HEK293 (cell line): Measurements from ENCODE around the gene DPYSL4.

ENCODE experiments used
- CTCF ChIA-PET: fragments of 350-600 bp; formaldehyde crosslinking; extraction: SDS; loops from one replicate; lab custom pipeline; 2021; ENCODE audit warnings: antibody characterized with exemption; lab: Yijun Ruan, JAX
- POLR2A ChIA-PET: fragments of 300-600 bp; formaldehyde crosslinking; extraction: SDS; loops from one replicate; lab custom pipeline; 2020; ENCODE audit warnings: antibody characterized with exemption, inconsistent platforms; lab: Yijun Ruan, JAX
- H3K27ac ChIP-seq: fragments of 200-500 bp; sonication (Bioruptor generic); 2 replicates; pipeline ENCODE4 v1.5.1; 2014; ENCODE audit warnings: low read depth, low read length, control low read depth, inconsistent platforms; ENCODE audit errors: extremely low read depth
- H3K36me3 ChIP-seq, 2 experiments: fragments of 200-500 bp in 1 of 2; sonication (Bioruptor generic) in 1 of 2; 1 replicate in 1 of 2; 2 replicates in 1 of 2; pipeline ENCODE4 v1.5.1; 2014 to 2017; ENCODE audit warnings: inconsistent platforms in 2 of 2, low read length in 2 of 2; ENCODE audit not compliant: control insufficient read depth in 2 of 2, insufficient read depth in 1 of 2
- H3K4me1 ChIP-seq: fragments of 200-500 bp; sonication (Bioruptor generic); 2 replicates; pipeline ENCODE4 v1.5.1; 2014; ENCODE audit warnings: mild to moderate bottlenecking, low read length, inconsistent platforms; ENCODE audit not compliant: control insufficient read depth, insufficient read depth
- H3K4me3 ChIP-seq: 2 replicates; pipeline ENCODE4 v1.5.1; 2011; ENCODE audit warnings: low read depth, mild to moderate bottlenecking, control low read depth, low read length, moderate library complexity
- H3K9me3 ChIP-seq: fragments of 200-500 bp; sonication (Bioruptor generic); 2 replicates; pipeline ENCODE4 v1.5.1; 2014; ENCODE audit warnings: low read depth, low read length, inconsistent platforms; ENCODE audit not compliant: control insufficient read depth, insufficient read depth
- TRIM28 ChIP-seq: IDR thresholded peaks from 2 replicates; pipeline ENCODE4 v1.6.1; 2011; ENCODE audit warnings: low read length, control low read depth, borderline replicate concordance
- TSHZ1 ChIP-seq: fragments of 450-650 bp; formaldehyde crosslinking; IDR thresholded peaks from 2 replicates; pipeline ENCODE4 v1.5.1; 2016; ENCODE audit warnings: missing biosample characterization, missing genetic modification characterization, borderline replicate concordance
- YY2 ChIP-seq: fragments of 450-650 bp; formaldehyde crosslinking; IDR thresholded peaks from 2 replicates; pipeline ENCODE4 v1.5.1; 2016; ENCODE audit warnings: missing biosample characterization, missing genetic modification characterization
- ZBTB17 ChIP-seq: fragments of 450-650 bp; formaldehyde crosslinking; IDR thresholded peaks from 2 replicates; pipeline ENCODE4 v1.5.1; 2016; ENCODE audit warnings: missing biosample characterization, missing genetic modification characterization
- ZFP37 ChIP-seq: fragments of 450-650 bp; formaldehyde crosslinking; IDR thresholded peaks from 2 replicates; pipeline ENCODE4 v1.5.1; 2016; ENCODE audit warnings: missing biosample characterization, missing genetic modification characterization
- ZNF16 ChIP-seq: fragments of 450-650 bp; formaldehyde crosslinking; IDR thresholded peaks from 2 replicates; pipeline ENCODE4 v1.5.1; 2016; ENCODE audit warnings: low read depth, missing biosample characterization, missing genetic modification characterization
- ZNF202 ChIP-seq: fragments of 450-650 bp; formaldehyde crosslinking; IDR thresholded peaks from 2 replicates; pipeline ENCODE4 v1.5.1; 2016; ENCODE audit warnings: missing biosample characterization, missing genetic modification characterization, borderline replicate concordance
- ZNF211 ChIP-seq: fragments of 450-650 bp; formaldehyde crosslinking; IDR thresholded peaks from 2 replicates; pipeline ENCODE4 v1.5.1; 2016; ENCODE audit warnings: low read depth, missing biosample characterization, missing genetic modification characterization
- ZNF239 ChIP-seq: fragments of 450-650 bp; formaldehyde crosslinking; IDR thresholded peaks from 2 replicates; pipeline ENCODE4 v1.5.1; 2016; ENCODE audit warnings: missing biosample characterization, missing genetic modification characterization
- ZNF335 ChIP-seq: fragments of 450-650 bp; formaldehyde crosslinking; conservative IDR thresholded peaks from 2 replicates; pipeline ENCODE4 v1.5.1; 2016; ENCODE audit warnings: missing biosample characterization, missing genetic modification characterization
- ZNF530 ChIP-seq: fragments of 450-650 bp; formaldehyde crosslinking; IDR thresholded peaks from 2 replicates; pipeline ENCODE4 v1.5.1; 2016; ENCODE audit warnings: low read depth, missing biosample characterization, missing genetic modification characterization
- ZNF639 ChIP-seq: fragments of 450-650 bp; formaldehyde crosslinking; IDR thresholded peaks from 2 replicates; pipeline ENCODE4 v1.5.1; 2016; ENCODE audit warnings: missing biosample characterization, missing genetic modification characterization
- ZNF670 ChIP-seq: fragments of 450-650 bp; formaldehyde crosslinking; IDR thresholded peaks from 2 replicates; pipeline ENCODE4 v1.5.1; 2016; ENCODE audit warnings: missing biosample characterization, missing genetic modification characterization, low read depth
- ZNF785 ChIP-seq: fragments of 450-650 bp; formaldehyde crosslinking; IDR thresholded peaks from 2 replicates; pipeline ENCODE4 v1.5.1; 2016; ENCODE audit warnings: missing biosample characterization, missing genetic modification characterization

DPYSL4 gene

DNA sequence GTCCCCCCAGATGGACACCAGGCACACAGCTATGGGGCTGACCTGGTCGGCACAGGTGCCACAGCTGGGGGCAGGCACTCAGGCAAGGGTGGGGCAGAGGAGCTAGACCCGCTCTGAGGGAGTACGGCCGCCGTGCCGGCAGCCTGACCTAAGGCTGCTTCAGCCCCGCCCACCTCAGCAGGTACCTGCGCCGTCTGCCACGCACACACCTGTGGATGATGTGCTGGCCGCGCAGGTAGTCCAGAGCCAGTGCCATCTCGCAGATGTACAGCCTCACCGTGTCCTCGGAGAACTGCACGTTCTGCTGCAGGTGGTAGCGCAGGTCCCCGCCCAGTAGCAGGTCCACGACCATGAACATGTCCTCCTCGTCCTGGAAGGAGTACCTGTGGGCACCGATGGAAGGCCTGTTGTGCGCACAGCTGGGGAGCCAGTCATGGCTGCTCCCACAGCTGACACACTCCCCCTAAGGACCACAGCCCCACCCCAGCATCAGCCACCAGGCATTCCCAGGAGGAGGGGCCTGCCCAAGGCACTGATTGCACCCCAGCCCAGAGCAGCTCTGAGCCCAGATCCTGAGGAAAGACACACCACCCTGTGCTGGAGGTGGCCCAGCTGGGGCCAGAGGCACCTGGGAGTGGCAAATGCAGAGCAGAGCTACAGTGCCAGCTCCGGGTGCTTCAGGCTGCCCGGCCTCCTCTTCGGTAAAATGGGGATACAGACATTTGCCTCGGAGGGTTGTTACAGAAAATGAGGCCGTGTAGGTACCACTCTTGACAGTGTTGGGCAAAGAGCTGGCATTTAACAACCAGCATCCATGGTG, 40.0 kb downstream of the DPYSL4 start:
- POLR2A ChIA-PET: no interaction called here
- no peaks in the 10 kb centered on the region for H3K9me3 ChIP-seq
- CTCF ChIA-PET: interaction anchor here (0.8 to 1.0 kb wide), 2 partner anchors 121 to 141 kb away, joined by 4 to 7 read pairs; no protein-coding TSS in a partner anchor

GRCh38 chr10:132227851-132228390, 41.2 kb downstream of the DPYSL4 start:
- no peaks in the 10 kb centered on the region for H3K4me1 ChIP-seq
- H3K36me3 ChIP-seq: no peaks in the 10 kb centered on the region
- POLR2A ChIA-PET: no interaction called here
- H3K4me3 ChIP-seq: no peak overlapping the region
- CTCF ChIA-PET: no interaction called here
- H3K27ac ChIP-seq: no peak overlapping the region
- no peaks in the 10 kb centered on the region for H3K9me3 ChIP-seq
- TF ChIP-seq YY2 (tag by site-specific recombination) (no peak), TRIM28 (no peak), ZNF239 (no peak), ZNF202 (no peak), ZNF639 (tag by site-specific recombination) (no peak), ZNF16 (no peak), ZNF335 (tag by site-specific recombination) (no peak), ZNF670 (tag by site-specific recombination) (no peak)

More for the DNA sequence above, 40.0 kb downstream of the DPYSL4 start:
- Histone ChIP-seq H3K4me1 (no peaks in the 10 kb centered on the region), H3K27ac (no peak overlapping the region), H3K4me3 (no peak overlapping the region), H3K36me3 (no peaks in the 10 kb centered on the region)
- TF ChIP-seq ZNF785 (no peak), ZNF530 (no peak)

- no peak for TF ChIP-seq ZNF211
- CTCF ChIA-PET: no interaction called here
- no peaks in the 10 kb centered on the region for H3K4me1 ChIP-seq
- H3K27ac ChIP-seq: no peak overlapping the region
- no peaks in the 10 kb centered on the region for H3K36me3 ChIP-seq
- POLR2A ChIA-PET: no interaction called here
- H3K9me3 ChIP-seq: no peaks in the 10 kb centered on the region
- H3K4me3 ChIP-seq: no peak overlapping the region
These were observed 41.9 kb downstream of the DPYSL4 start for GRCh38 chr10:132228616-132229015.

DNA sequence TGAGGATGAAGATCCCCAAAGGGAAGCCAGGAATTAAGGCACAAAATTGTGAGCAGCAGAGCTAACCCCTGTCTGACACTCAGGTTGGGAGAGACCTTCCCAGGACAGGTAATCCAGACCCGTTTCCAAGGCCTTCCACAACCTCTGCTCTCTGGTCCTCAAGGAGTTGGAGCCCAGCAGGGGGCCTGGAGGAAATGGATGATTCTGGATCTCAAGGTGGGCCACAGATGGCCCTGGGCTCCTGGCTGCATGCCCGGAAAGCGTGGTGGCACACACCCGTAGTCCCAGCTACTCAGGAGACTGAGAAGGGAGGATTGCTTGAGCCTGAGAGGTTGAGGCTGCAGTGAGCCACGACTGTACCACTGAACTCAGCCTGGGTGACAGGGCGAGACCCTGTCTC, 42.3 kb downstream of the DPYSL4 start:
- H3K4me3 ChIP-seq: no peak overlapping the region
- H3K4me1 ChIP-seq: no peaks in the 10 kb centered on the region
- H3K9me3 ChIP-seq: no peaks in the 10 kb centered on the region
- ChIA-PET POLR2A (interaction anchor here (0.6 kb wide), 1 partner anchor 33 kb away, joined by 3 read pairs; no protein-coding TSS in a partner anchor), CTCF (no interaction called here)
- TF ChIP-seq TSHZ1 (tag by site-specific recombination) (no peak), ZFP37 (tag by site-specific recombination) (no peak), ZBTB17 (0 out of 2 replicates have a peak, but pooled peaks have one; percentile 16)
- H3K27ac ChIP-seq: no peak overlapping the region
- H3K36me3 ChIP-seq: no peaks in the 10 kb centered on the region
